K562 (cell line): Measurements from ENCODE around the gene DNAH1. TPM values are rescaled to one million over a fixed set of nuclear protein-coding genes. Genes with fewer than 3 reads are reported as not detected.

Experiments
- ATAC-seq: fragments of 200-7000 bp; cut with Tn5 transposase; 3 replicates; pipeline ENCODE4 v1.9.1; 2020; ENCODE audit warnings: moderate library complexity
- BruUV-seq: library from RNA; stranded (reverse); fragments of 400-500 nt; replicated peaks from 2 replicates; lab custom pipeline; 2021; lab: Mats Ljungman, UMichigan
- CTCF ChIA-PET: fragments of 300-600 bp; formaldehyde crosslinking; extraction: SDS; loops from one replicate; lab custom pipeline; 2021; ENCODE audit warnings: low intra/inter-chr PET ratio; lab: Yijun Ruan, JAX
- POLR2A ChIA-PET: fragments of 300-600, 350-650 bp; sonication (Branson Sonifier 250); formaldehyde crosslinking; extraction: SDS; loops from one replicate; lab custom pipeline; 2021; ENCODE audit warnings: antibody characterized with exemption, inconsistent platforms; lab: Yijun Ruan, JAX
- DNase-seq, 4 experiments: peaks; one replicate each; pipeline versions ENCODE4 v3.0.0 to v3.0.0-alpha.2; 2011 to 2018; ENCODE audit warnings: low spot score in 3 of 4, mixed read lengths in 3 of 4; ENCODE audit errors: extremely low read depth in 1 of 4
- FAIRE-seq: peaks from 2 replicates; lab custom pipeline; 2011; peaks lifted over from hg19 to GRCh38; lab: Jason Lieb, UNC
- H2AFZ ChIP-seq: 2 replicates; pipeline ENCODE4 v1.6.0; 2011; ENCODE audit warnings: low read depth, low read length, control low read depth, inconsistent platforms
- H3K27ac ChIP-seq: fragments of 200-600 bp; 3 replicates; pipeline ENCODE4 v1.8.0; 2011; ENCODE audit warnings: low read depth, mild to moderate bottlenecking, control low read depth, inconsistent platforms, low read length, moderate library complexity, mixed read lengths; ENCODE audit errors: extremely low read depth
- H3K27me3 ChIP-seq, 2 experiments: fragments of 300-600 bp in 1 of 2; 2 replicates in 1 of 2; 3 replicates in 1 of 2; pipeline versions ENCODE4 v1.6.0 to v1.8.0; 2011; ENCODE audit warnings: inconsistent platforms in 2 of 2, low read length in 2 of 2, mild to moderate bottlenecking in 1 of 2, mixed read lengths in 1 of 2, moderate library complexity in 1 of 2; ENCODE audit not compliant: control insufficient read depth in 2 of 2, insufficient read depth in 2 of 2
- H3K36me3 ChIP-seq: fragments of 300-600 bp; 3 replicates; pipeline ENCODE4 v1.8.0; 2011; ENCODE audit warnings: mild to moderate bottlenecking, low read length, inconsistent platforms; ENCODE audit not compliant: control insufficient read depth, insufficient read depth
- H3K4me1 ChIP-seq, 2 experiments: fragments of 200-600 bp in 1 of 2; replicated peaks in 1 of 2; 2 replicates in 1 of 2; 3 replicates in 1 of 2; pipeline versions ENCODE4 v1.5.1 to v1.8.0; 2011; ENCODE audit warnings: inconsistent platforms in 2 of 2, low read length in 2 of 2, mild to moderate bottlenecking in 1 of 2, mixed read lengths in 1 of 2, moderate library complexity in 1 of 2; ENCODE audit not compliant: control insufficient read depth in 2 of 2, insufficient read depth in 2 of 2
- H3K4me2 ChIP-seq: 2 replicates; pipeline ENCODE4 v1.6.1; 2011; ENCODE audit warnings: low read length, control low read depth, inconsistent platforms, mixed read lengths; ENCODE audit not compliant: insufficient read depth
- H3K4me3 ChIP-seq: fragments of 200-600 bp; sonication (generic), shearing (Covaris generic); 2 replicates; pipeline ENCODE4 v1.5.1; 2016; ENCODE audit warnings: control low read depth, inconsistent platforms
- H3K79me2 ChIP-seq: fragments of 200-600 bp; 3 replicates; pipeline ENCODE4 v1.8.0; 2011; ENCODE audit warnings: low read length, inconsistent platforms; ENCODE audit not compliant: control insufficient read depth, insufficient read depth
- H3K9ac ChIP-seq, 2 experiments: 2 replicates each; pipeline versions ENCODE4 v1.6.0 to v1.6.1; 2011; ENCODE audit warnings: low read depth in 2 of 2, low read length in 2 of 2, control low read depth in 1 of 2, inconsistent platforms in 1 of 2, mild to moderate bottlenecking in 1 of 2, mixed read lengths in 1 of 2; ENCODE audit not compliant: insufficient read depth in 1 of 2
- H3K9me1 ChIP-seq: one replicate; pipeline ENCODE4 v1.6.0; 2011; ENCODE audit warnings: inconsistent platforms, mild to moderate bottlenecking, low read length, moderate library complexity; ENCODE audit not compliant: control insufficient read depth, insufficient read depth
- H3K9me3 ChIP-seq: replicated peaks from 2 replicates; pipeline ENCODE4 v1.5.1; 2011; ENCODE audit warnings: low read depth, low read length, inconsistent platforms; ENCODE audit not compliant: control insufficient read depth, insufficient read depth
- H4K20me1 ChIP-seq: replicated peaks from 2 replicates; pipeline ENCODE4 v1.6.1; 2011; ENCODE audit warnings: low read length, inconsistent platforms, mixed read lengths; ENCODE audit not compliant: control insufficient read depth, insufficient read depth
- IFI16 ChIP-seq: fragments of 250-450 bp; sonication (Bioruptor Pico); IDR thresholded peaks from 2 replicates; pipeline ENCODE4 v2.1.2; 2022; ENCODE audit warnings: mild to moderate bottlenecking, inconsistent platforms
- KDM1A ChIP-seq, 2 experiments: fragments of 450-650 bp; IDR thresholded peaks; 2 replicates each; pipeline ENCODE4 v1.6.1; 2016; ENCODE audit warnings: mild to moderate bottlenecking in 2 of 2
- NCOA1 ChIP-seq: fragments of 450-650 bp; IDR thresholded peaks from 2 replicates; pipeline ENCODE4 v1.6.1; 2016; ENCODE audit warnings: low read depth
- SMARCC2 ChIP-seq: fragments of 450-650 bp; IDR thresholded peaks from 2 replicates; pipeline ENCODE4 v1.6.1; 2017; ENCODE audit warnings: antibody characterized with exemption, moderate library complexity, mild to moderate bottlenecking, low read depth
- SRF ChIP-seq, 2 experiments: fragments of 250-450, 450-650 bp in 1 of 2; sonication (Bioruptor Pico) in 1 of 2; sonication (generic) in 1 of 2; formaldehyde crosslinking; IDR thresholded peaks; 2 replicates each; pipeline versions ENCODE4 v1.5.0 to v1.5.1; 2020 to 2022; ENCODE audit warnings: mild to moderate bottlenecking in 1 of 2, missing genetic modification reagents in 1 of 2
- XRCC4 ChIP-seq: IDR thresholded peaks from one replicate; pipeline ENCODE4 v1.6.1; 2011; ENCODE audit not compliant: insufficient read depth, insufficient read length; ENCODE audit errors: extremely low read depth
- ZBED1 ChIP-seq: IDR thresholded peaks from 2 replicates; pipeline ENCODE4 v1.6.1; 2014
- ZC3H8 ChIP-seq: fragments of 450-650 bp; IDR thresholded peaks from 2 replicates; pipeline ENCODE4 v1.6.1; 2017
- ZNF140 ChIP-seq: fragments of 250-450 bp; sonication (Bioruptor Pico); IDR thresholded peaks from 2 replicates; pipeline ENCODE4 v1.8.0; 2021; ENCODE audit warnings: moderate library complexity, mild to moderate bottlenecking, inconsistent platforms
- ZNF263 ChIP-seq: sonication (generic); formaldehyde crosslinking; IDR thresholded peaks from 2 replicates; pipeline ENCODE4 v1.8.0; 2022; ENCODE audit warnings: mild to moderate bottlenecking, missing genetic modification reagents, borderline replicate concordance
- ZNF274 ChIP-seq: IDR thresholded peaks from 2 replicates; pipeline ENCODE4 v1.6.1; 2011; ENCODE audit warnings: low read depth, mild to moderate bottlenecking, low read length, moderate library complexity, borderline replicate concordance
- ZNF41 ChIP-seq: fragments of 250-450 bp; sonication (Bioruptor Pico); conservative IDR thresholded peaks from 2 replicates; pipeline ENCODE4 v1.4.0; 2020; ENCODE audit warnings: mild to moderate bottlenecking
- ZNF444 ChIP-seq: fragments of 250-450 bp; sonication (Bioruptor Pico); IDR thresholded peaks from 2 replicates; pipeline ENCODE4 v1.4.0; 2020; ENCODE audit warnings: mild to moderate bottlenecking, moderate library complexity
- ZNF77 ChIP-seq: fragments of 250-450 bp; sonication (Bioruptor Pico); IDR thresholded peaks from 2 replicates; pipeline ENCODE4 v1.5.0; 2020
- WGBS: fragments of 100-300 bp; shearing (Covaris generic); methylation state at CpG from one replicate; pipeline ENCODE4 v1.1.6; 2016; ENCODE audit warnings: low coverage, mixed read lengths; ENCODE audit not compliant: insufficient coverage; ENCODE audit errors: missing lambda C conversion rate; 5-methylcytosine and 5-hydroxymethylcytosine counted together
- in situ Hi-C: fragments of 300-500 bp; cut with MboI; formaldehyde crosslinking; loops from 4 replicates; pipeline ENCODE4 v1.15.0; 2018; ENCODE audit warnings: inconsistent platforms, mixed read lengths
- intact Hi-C: fragments of 100-400 bp; cut with micrococcal nuclease; formaldehyde crosslinking; loops from 2 replicates; pipeline ENCODE4 v1.14.2; 2022
- polyA plus RNA-seq, 8 experiments: library from polyadenylated mRNA; depleted of rRNA in 4 of 8; stranded (reverse) in 5 of 8; unstranded in 3 of 8; fragments of >200 nt; fragmentation: Nextera tagmentation in 2 of 8; fragmentation: Illumina TruSeq in 1 of 8; extraction: Ambion mirVana in 2 of 8; extraction: Trizol in 1 of 8; gene quantifications; 2 replicates each; pipeline versions ENCODE4 v1.2.1 to v1.2.3, GENCODE V29; 2011 to 2014; ENCODE audit warnings: inconsistent platforms in 1 of 8, missing spikeins in 1 of 8
- total RNA-seq, 7 experiments: library from RNA; depleted of rRNA in 6 of 7; stranded (reverse); fragments of >200 nt in 6 of 7; fragmentation: Illumina TruSeq in 2 of 7; extraction: Trizol in 2 of 7; gene quantifications; 2 replicates each; pipeline versions ENCODE4 v1.2.1 to v1.2.3, GENCODE V29; 2011 to 2021; ENCODE audit warnings: low replicate concordance in 1 of 7

The DNAH1 gene
- total and polyA plus RNA-seq, 9 of the 15 experiments (the other 6 are each of a cell fraction or from before 2014, with no cell fraction given), result 0.04 to 0.84 (median 0.50) TPM

DNA sequence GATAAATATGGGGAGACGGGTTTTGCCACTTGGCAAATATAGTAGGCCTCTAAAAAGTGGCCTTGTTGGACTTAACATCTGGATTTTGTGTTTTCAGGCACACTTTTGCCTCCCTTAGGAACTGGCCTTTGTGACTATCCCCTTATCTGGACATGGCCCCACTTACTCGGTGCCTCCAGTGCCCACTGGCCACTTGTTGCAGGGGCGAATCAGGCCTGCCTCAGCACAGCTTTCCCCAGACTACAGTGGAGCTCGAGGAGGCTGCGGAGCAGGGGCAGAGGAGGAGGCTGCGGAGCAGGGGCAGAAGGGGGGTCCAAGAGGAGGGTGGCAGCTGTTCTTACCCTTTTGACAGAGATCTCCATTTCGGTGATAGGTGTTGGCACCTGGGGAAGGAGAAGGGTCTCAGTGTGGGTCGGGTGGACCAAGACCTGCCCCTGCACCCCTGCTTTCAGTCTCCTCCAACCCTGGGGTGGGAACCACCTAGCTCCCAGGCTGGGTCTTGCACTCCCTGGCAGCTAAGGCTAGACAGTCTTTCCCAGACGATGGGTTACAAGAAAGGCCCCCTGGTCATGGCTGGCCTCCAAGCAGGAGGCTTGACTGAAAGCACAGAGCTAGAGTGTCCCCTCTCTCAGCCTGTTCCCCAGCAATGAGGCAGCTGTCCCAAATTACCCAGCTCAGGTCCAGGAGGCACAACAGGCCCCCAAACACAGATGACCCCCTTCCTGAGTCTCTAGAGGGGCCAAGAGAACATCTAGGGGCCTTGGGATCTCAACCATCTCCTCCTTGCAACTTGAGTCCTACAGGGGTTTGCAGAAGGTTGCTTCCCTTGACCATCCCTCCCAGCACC lies 122.7 kb downstream of the DNAH1 start:
- Histone ChIP-seq H3K4me2 (no peak overlapping the region), H2AFZ (no peak overlapping the region), H3K4me3 (no peak overlapping the region), H3K4me1 (peaks cover 0 to 24% of the 10 kb centered on the region in 2 experiments; a peak in 3 of 5 replicates), H4K20me1 (no peaks in the 10 kb centered on the region), H3K9me1 (no peaks in the 10 kb centered on the region), H3K27ac (no peak overlapping the region), H3K9ac (no peak overlapping the region), H3K79me2 (no peaks in the 10 kb centered on the region), H3K27me3 (no peaks in the 10 kb centered on the region), H3K36me3 (no peaks in the 10 kb centered on the region), H3K9me3 (no peaks in the 10 kb centered on the region)
- ChIA-PET CTCF (no interaction called here), POLR2A (interaction anchor here (0.5 to 1.0 kb wide), 4 partner anchors 27 to 220 kb away, joined by 3 to 4 read pairs (median 4); no protein-coding TSS in a partner anchor)
- TF ChIP-seq NCOA1 (no peak), ZNF274 (no peak), XRCC4 (no peak), ZNF140 (CRISPR knock-in tag) (no peak), IFI16 (CRISPR knock-in tag) (no peak), ZNF41 (no peak), ZNF263 (CRISPR knock-in tag) (no peak), ZNF444 (CRISPR knock-in tag) (no peak), ZNF77 (CRISPR knock-in tag) (no peak), ZC3H8 (no peak), ZBED1 (no peak), KDM1A (IDR thresholded peaks at IDR 0.05) (no peak), SRF (CRISPR knock-in tag; IDR thresholded peaks at IDR 0.05) (no peak), SMARCC2 (no peak)
- in situ Hi-C loops, result no loop called here
- WGBS, result 14% methylated on average over 7 of the region's 9 CpGs
- FAIRE-seq (no peak), ATAC-seq (no peak), DNase-seq (no peak)
- no TSS peak for BruUV-seq
- intact Hi-C loops, result no loop called here
